ENCODE results near the gene SLC38A4.

SLC38A4 gene

DNA sequence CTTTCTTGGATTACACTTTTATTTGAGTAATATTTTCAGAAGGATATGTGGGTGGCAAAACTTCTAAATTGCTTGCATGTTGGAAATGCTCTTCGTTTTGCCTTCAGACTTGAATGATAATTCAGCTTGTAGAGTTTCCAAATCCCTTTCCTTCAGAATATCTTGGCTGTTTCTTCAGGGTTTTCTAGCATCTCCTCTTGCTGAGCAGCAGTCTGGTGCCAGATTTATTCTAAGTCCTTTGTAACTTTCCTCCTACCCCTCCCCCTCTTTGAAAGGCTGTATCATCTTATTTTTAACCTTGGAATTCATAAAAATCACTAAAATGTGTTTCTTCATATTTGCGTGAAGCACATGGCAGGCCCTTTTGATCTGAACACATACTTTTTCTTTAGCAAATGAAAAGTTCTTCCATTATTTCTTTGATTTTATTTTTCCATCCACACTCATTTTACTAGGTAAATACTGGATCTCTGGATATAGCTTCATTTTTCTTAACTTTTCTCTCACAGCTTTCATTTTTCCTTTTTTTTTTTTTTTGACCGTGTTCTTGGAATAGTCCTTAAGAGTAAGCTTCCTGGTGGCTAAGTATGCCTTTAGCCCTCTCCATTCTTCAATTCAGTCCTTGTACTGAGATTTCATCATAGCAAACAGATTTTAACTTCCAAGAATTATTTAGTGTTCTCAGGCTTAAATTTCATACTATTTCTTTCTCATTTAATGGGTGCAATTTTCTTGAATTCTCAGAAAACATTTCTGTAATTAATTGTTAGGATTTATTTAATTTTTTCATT lies 102.0 kb downstream of the SLC38A4 start:
- DNase-seq (ENCODE audit: extremely low read depth, low read depth) = no peak
- no peak overlapping the region for H3K4me3 ChIP-seq (replicated peaks; ENCODE audit: low read depth, low read length)
- TF ChIP-seq, protein P1, sequence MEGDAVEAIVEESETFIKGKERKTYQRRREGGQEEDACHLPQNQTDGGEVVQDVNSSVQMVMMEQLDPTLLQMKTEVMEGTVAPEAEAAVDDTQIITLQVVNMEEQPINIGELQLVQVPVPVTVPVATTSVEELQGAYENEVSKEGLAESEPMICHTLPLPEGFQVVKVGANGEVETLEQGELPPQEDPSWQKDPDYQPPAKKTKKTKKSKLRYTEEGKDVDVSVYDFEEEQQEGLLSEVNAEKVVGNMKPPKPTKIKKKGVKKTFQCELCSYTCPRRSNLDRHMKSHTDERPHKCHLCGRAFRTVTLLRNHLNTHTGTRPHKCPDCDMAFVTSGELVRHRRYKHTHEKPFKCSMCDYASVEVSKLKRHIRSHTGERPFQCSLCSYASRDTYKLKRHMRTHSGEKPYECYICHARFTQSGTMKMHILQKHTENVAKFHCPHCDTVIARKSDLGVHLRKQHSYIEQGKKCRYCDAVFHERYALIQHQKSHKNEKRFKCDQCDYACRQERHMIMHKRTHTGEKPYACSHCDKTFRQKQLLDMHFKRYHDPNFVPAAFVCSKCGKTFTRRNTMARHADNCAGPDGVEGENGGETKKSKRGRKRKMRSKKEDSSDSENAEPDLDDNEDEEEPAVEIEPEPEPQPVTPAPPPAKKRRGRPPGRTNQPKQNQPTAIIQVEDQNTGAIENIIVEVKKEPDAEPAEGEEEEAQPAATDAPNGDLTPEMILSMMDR (IDR thresholded peaks at IDR 0.05; ENCODE audit: low read depth, low read length, missing control alignments) = no peak

DNA sequence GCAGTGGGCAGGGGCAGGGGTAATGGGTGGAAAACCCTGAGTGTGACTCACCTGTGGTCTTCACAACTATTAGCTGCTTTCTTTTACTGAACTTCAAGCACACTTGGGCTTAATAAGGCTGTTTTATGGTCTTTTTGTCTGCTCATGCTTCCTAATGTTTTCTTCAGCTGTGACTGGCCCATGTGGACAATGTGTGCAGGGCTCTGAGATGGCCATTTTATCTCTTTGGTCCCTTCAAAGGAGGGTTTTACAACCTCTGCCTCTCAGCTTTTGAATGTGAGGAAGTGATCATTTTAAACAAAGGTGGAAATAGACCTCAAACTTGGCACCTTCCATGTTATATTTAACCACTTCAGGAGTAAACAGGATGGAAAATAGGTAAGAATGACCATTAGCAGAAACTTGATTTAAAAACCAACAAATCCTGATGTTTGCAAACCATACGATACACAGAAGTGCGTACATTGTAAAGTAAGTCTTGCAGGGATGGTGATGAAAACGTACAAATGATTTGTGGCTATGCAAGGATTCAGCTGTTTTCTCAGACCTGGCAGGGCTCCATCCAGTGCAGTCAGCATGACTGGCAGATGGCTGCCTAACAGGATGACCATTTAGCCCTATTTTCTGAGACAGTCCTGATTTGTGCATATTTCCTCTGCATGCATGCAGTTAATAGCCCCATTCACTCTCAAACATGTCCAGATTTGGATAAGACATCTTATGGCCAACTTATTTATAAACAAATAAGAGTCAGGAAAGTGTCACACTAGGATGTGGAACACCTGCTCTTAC lies 103.2 kb downstream of the SLC38A4 start:
- TF ChIP-seq, protein P1 (IDR thresholded peaks at IDR 0.05; ENCODE audit: low read depth, low read length, missing control alignments) = no peak
- H3K4me3 ChIP-seq (replicated peaks; ENCODE audit: low read depth, low read length) = no peak overlapping the region
- no peak for DNase-seq (ENCODE audit: extremely low read depth, low read depth)

DNA sequence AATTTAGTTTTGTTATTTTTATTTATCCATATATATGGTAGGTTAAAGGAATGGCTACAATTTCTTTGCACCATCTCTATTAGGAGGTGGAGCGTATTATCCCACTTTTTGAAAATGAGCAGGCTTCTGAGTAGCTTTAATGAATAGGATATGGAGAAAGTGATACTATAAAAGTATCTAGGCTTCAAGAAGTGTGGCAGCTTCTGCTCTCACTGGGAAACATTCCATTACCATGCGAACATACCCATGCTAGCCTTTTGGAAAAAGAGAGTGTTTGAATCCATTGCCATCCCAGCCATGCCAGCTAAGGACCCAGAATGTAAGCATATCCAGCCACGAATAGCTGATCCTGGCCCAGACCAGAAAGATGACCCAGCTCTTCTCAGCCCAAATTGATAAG lies 107.3 kb downstream of the SLC38A4 start:
- TF ChIP-seq, protein P1 (IDR thresholded peaks at IDR 0.05; ENCODE audit: low read depth, low read length, missing control alignments) = no peak

DNA sequence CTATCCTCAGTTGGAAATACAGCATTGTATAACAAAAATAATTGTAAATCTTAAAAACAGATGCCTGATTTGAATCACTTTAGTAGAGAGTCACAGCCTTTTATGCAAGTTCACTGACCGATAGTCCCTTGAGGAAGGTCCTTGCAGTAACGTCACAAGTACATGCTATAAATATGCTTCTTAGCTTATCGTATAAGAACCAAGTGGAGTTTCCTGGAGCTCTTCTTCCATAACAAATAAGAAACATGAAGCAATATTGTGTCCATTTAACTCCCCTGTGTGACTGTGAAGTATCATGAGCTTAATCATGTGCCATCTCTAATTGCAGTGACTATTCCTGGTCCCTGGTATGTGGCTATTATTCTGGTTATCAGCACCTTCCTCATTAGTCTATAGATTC lies 107.9 kb downstream of the SLC38A4 start:
- DNase-seq (ENCODE audit: extremely low read depth, low read depth) = no peak
- H3K4me3 ChIP-seq (replicated peaks; ENCODE audit: low read depth, low read length) = no peak overlapping the region
- TF ChIP-seq, protein P1 (IDR thresholded peaks at IDR 0.05; ENCODE audit: low read depth, low read length, missing control alignments) = no peak

More for the DNA sequence above, 107.3 kb downstream of the SLC38A4 start:
- no peak for DNase-seq (ENCODE audit: extremely low read depth, low read depth)
- no peak overlapping the region for H3K4me3 ChIP-seq (replicated peaks; ENCODE audit: low read depth, low read length)

DNA sequence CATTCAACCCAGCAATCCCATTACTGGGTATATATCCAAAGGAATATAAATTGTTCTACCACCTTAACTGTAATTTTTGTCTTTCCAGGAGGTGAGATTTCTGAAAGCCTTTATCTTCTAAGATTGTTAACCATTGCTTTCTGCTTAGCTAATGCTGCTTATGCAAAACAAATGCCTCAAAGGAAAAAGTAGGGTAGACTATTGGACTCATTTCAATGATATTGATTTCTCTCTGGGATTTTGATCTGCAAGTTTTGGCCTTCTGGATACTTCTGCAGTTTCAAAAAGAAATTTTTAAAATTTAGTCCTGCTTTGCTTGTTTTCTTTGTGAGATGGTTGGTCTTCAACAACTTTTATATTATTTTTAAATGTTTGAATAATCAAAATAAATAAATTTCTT lies 108.6 kb downstream of the SLC38A4 start:
- TF ChIP-seq, protein P1 (IDR thresholded peaks at IDR 0.05; ENCODE audit: low read depth, low read length, missing control alignments) = no peak
- no peak for DNase-seq (ENCODE audit: extremely low read depth, low read depth)

More for the DNA sequence above, 108.6 kb downstream of the SLC38A4 start:
- H3K4me3 ChIP-seq (replicated peaks; ENCODE audit: low read depth, low read length) = no peak overlapping the region

Measured in HFF-Myc (cell line).